HUES64 (cell line): ENCODE data around the gene SMAD7.
"Not testable (repeated sequence)": the region's sequence is repeated elsewhere in the genome, so short reads cannot be mapped to it uniquely, and the experiment has no call there.

Experiments
- H3K27ac ChIP-seq: 2 replicates; pipeline ENCODE4 v1.7.0; 2013; ENCODE audit warnings: low read depth, low read length, inconsistent platforms
- H3K27me3 ChIP-seq: 2 replicates; pipeline ENCODE4 v1.6.1; 2013; ENCODE audit warnings: mild to moderate bottlenecking, low read length; ENCODE audit not compliant: insufficient read depth
- H3K36me3 ChIP-seq: 2 replicates; pipeline ENCODE4 v1.6.1; 2013; ENCODE audit warnings: mild to moderate bottlenecking, low read length; ENCODE audit not compliant: insufficient read depth
- H3K4me1 ChIP-seq: 2 replicates; pipeline ENCODE4 v1.6.1; 2013; ENCODE audit warnings: mild to moderate bottlenecking, low read length, moderate library complexity; ENCODE audit not compliant: insufficient read depth
- H3K4me3 ChIP-seq: 2 replicates; pipeline ENCODE4 v1.5.1; 2013; ENCODE audit warnings: mild to moderate bottlenecking, low read length, moderate library complexity
- H3K9ac ChIP-seq: 2 replicates; pipeline ENCODE4 v1.6.1; 2013; ENCODE audit warnings: mild to moderate bottlenecking, low read depth, low read length
- H3K9me3 ChIP-seq: 2 replicates; pipeline ENCODE4 v1.6.1; 2013; ENCODE audit warnings: low read depth, low read length; ENCODE audit not compliant: insufficient read depth
- WGBS: fragments of 150-250, 120-280 bp; methylation state at CpG from one replicate; pipeline ENCODE4 v1.1.7; 2013; ENCODE audit warnings: missing lambda C conversion rate; 5-methylcytosine and 5-hydroxymethylcytosine counted together

SMAD7 gene

DNA sequence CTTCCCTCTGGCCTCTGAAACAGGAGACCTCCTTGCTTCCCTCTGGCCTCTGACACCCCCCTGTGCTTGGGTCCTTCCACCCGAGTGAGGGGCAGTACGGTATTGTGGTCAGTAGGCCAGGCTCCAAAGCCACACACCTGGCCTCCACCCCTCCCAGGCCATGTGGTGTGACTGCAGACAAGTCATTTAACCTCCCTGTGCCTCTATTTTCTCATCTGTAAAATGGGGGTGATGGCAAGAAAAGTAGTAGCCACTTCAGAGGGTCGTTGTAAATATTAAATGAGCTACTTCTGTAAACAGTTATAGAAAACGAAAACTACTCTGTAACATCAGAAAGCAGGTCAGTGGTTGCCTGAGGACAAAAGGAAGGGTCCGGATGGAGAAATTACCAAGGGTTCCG, 74.2 kb downstream of the SMAD7 start:
- no peak overlapping the region for H3K4me3 ChIP-seq
- WGBS: 92% methylated on average over 6 of the region's 6 CpGs
- no peak overlapping the region for H3K9ac ChIP-seq
- H3K9me3 ChIP-seq: no peaks in the 10 kb centered on the region
- no peaks in the 10 kb centered on the region for H3K36me3 ChIP-seq
- no peaks in the 10 kb centered on the region for H3K27me3 ChIP-seq
- peaks cover 11% of the 10 kb centered on the region for H3K4me1 ChIP-seq
- no peak overlapping the region for H3K27ac ChIP-seq

DNA sequence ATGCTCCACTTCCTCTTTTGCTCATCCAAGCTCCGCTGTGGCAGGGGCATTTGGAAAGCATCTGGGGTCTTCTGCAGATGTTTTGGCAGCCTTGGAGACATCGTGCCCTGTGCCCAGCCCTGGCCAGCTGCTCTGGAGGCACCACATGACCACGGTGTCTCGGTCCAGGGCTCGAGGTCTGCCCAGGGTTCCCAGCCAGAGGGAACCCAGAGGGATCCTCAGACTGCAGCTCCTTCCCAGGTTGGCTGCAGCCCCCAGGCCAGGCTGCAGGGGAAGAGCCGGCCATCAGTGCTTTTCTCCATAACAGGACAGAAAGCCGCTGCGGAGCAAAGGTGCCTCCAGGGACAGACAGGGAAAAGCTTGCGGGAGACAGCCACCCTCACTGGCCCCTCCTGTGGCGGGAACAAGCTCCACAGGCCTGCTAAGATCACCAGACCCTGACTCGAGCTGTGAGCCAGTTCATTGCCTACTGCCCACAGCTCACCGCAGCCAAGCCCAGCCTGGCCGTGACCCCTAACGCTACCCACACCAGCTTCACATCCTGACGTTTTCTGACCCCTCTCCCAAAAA, 74.7 kb downstream of the SMAD7 start:
- Histone ChIP-seq H3K27ac (no peak overlapping the region), H3K4me1 (peaks cover 11% of the 10 kb centered on the region), H3K9me3 (no peaks in the 10 kb centered on the region), H3K36me3 (no peaks in the 10 kb centered on the region), H3K27me3 (no peaks in the 10 kb centered on the region), H3K4me3 (no peak overlapping the region), H3K9ac (no peak overlapping the region)
- WGBS: 79% methylated on average over 15 of the region's 15 CpGs

GRCh38 chr18:48875314-48875941, 75.3 kb downstream of the SMAD7 start:
- Histone ChIP-seq H3K27me3 (no peaks in the 10 kb centered on the region), H3K9ac (no peak overlapping the region), H3K4me3 (no peak overlapping the region), H3K4me1 (peaks cover 11% of the 10 kb centered on the region), H3K36me3 (no peaks in the 10 kb centered on the region), H3K9me3 (no peaks in the 10 kb centered on the region), H3K27ac (no peak overlapping the region)
- 95% methylated on average over 18 of the region's 18 CpGs for WGBS

DNA sequence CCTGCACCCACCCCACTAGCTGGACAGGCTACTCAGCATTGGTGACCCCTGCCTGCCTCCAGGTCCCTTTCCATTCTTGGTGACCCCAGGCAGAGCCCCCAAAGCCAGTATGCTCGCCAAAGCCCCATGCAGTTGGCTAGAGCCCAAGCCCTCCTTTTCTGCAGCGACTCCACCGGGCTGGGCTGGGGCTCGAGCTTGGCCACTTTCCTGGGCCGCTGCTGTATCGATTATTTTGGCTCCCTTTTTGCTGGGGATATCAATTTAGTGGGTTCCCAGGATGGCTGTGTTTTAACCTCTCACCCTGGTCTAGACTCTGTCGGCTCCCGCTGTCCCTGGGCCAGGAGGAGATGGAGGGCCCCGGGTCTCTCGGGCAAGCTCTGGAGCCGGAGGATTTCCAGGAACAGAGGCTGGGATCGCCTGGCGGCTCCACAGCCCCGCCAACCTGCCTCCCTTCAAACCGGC, 76.0 kb downstream of the SMAD7 start:
- Histone ChIP-seq H3K9ac (no peak overlapping the region), H3K4me3 (no peak overlapping the region)
- WGBS: 94% methylated on average over 15 of the region's 15 CpGs

DNA sequence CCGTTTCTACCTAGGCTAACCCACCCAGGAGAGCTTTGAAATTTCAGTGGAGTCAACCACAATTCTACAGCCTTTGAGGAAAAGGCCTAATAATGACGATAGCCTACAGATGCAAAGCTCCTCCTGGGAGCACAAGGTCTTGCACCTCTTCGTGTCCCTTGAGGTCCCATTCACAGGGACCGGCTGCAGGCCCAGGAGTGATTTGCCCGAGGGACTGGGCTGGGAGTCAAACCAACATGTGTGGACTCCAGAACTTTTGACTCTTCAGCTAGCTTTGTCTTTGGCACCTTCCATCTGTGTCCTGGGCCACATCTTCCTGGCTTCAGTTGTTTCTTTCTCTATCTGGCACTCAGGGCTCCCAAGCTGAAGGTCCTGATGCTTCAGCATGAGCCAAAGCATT, 76.5 kb downstream of the SMAD7 start:
- WGBS: 92% methylated on average over 5 of the region's 5 CpGs
- Histone ChIP-seq H3K27ac (no peak overlapping the region), H3K9me3 (no peaks in the 10 kb centered on the region), H3K4me1 (peaks cover 8% of the 10 kb centered on the region), H3K36me3 (no peaks in the 10 kb centered on the region), H3K9ac (no peak overlapping the region), H3K27me3 (no peaks in the 10 kb centered on the region), H3K4me3 (no peak overlapping the region)

More for the DNA sequence above, 76.0 kb downstream of the SMAD7 start:
- Histone ChIP-seq H3K27me3 (no peaks in the 10 kb centered on the region), H3K4me1 (peaks cover 11% of the 10 kb centered on the region), H3K36me3 (no peaks in the 10 kb centered on the region), H3K27ac (no peak overlapping the region), H3K9me3 (no peaks in the 10 kb centered on the region)

DNA sequence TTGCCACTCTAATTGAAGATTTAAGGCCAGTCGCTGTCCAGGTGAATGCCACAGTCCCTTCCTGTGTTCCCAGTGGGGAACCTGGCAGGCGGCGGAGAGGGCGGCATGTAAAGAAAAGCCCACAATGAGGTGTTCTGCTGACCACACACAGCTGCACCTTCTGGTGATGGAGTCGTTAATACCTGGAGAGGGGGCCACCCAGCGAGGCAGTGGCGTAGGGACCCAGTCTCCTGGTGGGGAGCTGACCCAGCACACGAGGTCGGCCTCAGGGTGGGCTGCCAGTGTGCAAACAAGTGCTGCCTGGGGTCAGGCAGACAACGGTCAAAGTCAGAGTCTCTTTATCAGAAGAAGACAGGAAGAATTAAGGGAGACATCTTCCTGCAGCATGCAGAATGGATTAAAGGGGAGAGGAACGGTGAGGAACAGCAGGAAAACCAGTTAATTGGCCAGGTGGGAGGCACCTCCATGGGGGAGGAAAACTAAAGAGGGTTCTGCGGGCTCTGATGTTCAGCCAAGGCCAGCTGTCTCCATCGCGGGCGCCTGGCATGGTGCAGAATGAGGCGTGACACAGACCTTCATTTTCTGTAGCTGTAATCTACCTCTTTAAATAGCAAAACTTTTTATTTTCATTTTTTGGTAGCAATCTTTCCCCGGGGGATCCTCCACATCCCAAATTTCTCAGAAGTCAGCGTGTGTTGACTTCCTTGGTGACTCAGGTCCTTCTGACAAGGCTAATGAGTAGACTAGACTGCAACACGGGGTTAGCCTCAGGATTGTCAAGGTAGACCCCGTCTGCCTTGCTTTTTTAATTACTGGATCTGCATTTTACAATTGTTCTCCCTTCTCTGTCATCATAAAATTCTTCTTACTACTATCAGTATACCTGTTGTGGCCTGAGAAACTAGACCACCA, 78.3 kb downstream of the SMAD7 start:
- WGBS: 87% methylated on average over 20 of the region's 20 CpGs
- Histone ChIP-seq H3K4me1 (peaks cover 2% of the 10 kb centered on the region; the same call in 1 of the 2 replicates), H3K4me3 (no peak overlapping the region), H3K36me3 (no peaks in the 10 kb centered on the region), H3K27ac (no peak overlapping the region), H3K9ac (no peak overlapping the region), H3K27me3 (no peaks in the 10 kb centered on the region), H3K9me3 (no peaks in the 10 kb centered on the region)

- no peak overlapping the region for H3K27ac ChIP-seq
- H3K4me1 ChIP-seq: peaks cover 2% of the 10 kb centered on the region; the same call in 1 of the 2 replicates
- H3K9me3 ChIP-seq: no peaks in the 10 kb centered on the region
- H3K9ac ChIP-seq: no peak overlapping the region
- H3K36me3 ChIP-seq: no peaks in the 10 kb centered on the region
- H3K27me3 ChIP-seq: no peaks in the 10 kb centered on the region
- WGBS: 94% methylated on average over 23 of the region's 23 CpGs
- no peak overlapping the region for H3K4me3 ChIP-seq
These were observed 79.2 kb downstream of the SMAD7 start for GRCh38 chr18:48871391-48872166.

DNA sequence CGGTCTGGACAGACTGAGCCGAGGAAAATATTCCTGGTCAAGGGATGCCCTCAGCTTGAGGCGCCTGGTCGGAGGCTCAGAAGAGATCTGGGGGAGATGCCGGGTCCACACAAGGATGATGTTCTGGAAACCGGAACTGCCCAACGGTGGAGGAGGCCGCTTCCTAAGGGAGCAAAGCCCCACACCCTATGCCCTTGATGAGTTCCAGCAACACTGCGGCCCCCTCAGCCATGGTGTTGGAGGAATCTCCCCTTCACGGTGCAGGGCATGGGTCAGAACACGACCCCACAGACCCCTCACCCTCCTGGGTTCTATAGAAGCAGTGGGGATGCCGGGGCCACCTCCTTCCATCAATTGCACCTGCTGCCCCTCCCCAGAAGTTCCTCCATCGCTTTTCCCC, 79.8 kb downstream of the SMAD7 start:
- WGBS: 95% methylated on average over 13 of the region's 13 CpGs
- H3K4me3 ChIP-seq, H3K9me3 ChIP-seq, H3K27ac ChIP-seq, H3K9ac ChIP-seq, H3K36me3 ChIP-seq, H3K4me1 ChIP-seq, H3K27me3 ChIP-seq: not testable (repeated sequence)
